IMR-90 (cell line): ENCODE results near the gene HYAL3.

ENCODE experiments used
- BHLHE40 ChIP-seq: fragments of 150-350 bp; IDR thresholded peaks from 2 replicates; pipeline ENCODE4 v1.6.1; 2016; ENCODE audit warnings: mild to moderate bottlenecking, low read depth, low read length
- MXI1 ChIP-seq: IDR thresholded peaks from 2 replicates; pipeline ENCODE4 v1.6.1; 2012; ENCODE audit warnings: low read depth, mild to moderate bottlenecking, low read length, moderate library complexity, borderline replicate concordance
- POLR2A ChIP-seq: IDR thresholded peaks from 2 replicates; pipeline ENCODE4 v1.6.1; 2012; ENCODE audit warnings: mild to moderate bottlenecking, low read depth, low read length
- SMC3 ChIP-seq: fragments of 150-350 bp; IDR thresholded peaks from 2 replicates; pipeline ENCODE4 v1.6.1; 2016; ENCODE audit warnings: low read depth, mild to moderate bottlenecking, antibody characterized with exemption, low read length, moderate library complexity
- TF ChIP-seq, protein P1 (sequence below): conservative IDR thresholded peaks from 2 replicates; pipeline ENCODE4 v1.5.1; 2012; ENCODE audit warnings: mild to moderate bottlenecking, low read depth, low read length, improper control_type of control experiment

DNA sequence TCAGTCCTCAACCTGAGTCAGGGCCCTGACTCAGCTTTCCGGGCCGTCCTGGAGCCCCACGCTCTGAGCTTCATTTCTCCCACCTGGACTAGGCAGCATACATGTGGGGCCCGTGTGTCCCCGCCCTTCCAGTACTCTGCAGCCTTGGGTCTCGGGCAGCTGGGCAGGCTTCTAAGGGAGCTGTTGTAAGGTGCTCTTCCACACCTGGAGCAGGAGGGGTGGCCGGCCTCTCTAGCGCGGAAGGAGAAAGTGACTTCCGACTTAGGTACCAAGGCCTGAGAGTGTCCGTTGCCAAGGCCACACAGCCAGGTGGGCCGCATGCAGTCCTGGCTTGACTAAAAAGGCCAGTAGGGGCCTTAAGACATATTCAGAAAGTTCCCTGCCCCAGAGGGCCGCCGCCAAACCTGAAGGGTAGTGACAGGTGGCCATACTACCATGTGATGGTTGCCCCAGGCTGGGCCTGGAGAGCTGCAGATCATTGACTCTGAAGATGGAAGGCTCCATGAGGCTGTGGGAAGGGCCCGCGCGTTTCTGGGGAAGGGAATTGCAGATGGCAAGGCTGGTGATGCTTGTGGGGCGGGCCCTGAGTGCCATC lies 39.7 kb downstream of the HYAL3 start:
- TF ChIP-seq POLR2A, result no peak
- TF ChIP-seq, protein P1, sequence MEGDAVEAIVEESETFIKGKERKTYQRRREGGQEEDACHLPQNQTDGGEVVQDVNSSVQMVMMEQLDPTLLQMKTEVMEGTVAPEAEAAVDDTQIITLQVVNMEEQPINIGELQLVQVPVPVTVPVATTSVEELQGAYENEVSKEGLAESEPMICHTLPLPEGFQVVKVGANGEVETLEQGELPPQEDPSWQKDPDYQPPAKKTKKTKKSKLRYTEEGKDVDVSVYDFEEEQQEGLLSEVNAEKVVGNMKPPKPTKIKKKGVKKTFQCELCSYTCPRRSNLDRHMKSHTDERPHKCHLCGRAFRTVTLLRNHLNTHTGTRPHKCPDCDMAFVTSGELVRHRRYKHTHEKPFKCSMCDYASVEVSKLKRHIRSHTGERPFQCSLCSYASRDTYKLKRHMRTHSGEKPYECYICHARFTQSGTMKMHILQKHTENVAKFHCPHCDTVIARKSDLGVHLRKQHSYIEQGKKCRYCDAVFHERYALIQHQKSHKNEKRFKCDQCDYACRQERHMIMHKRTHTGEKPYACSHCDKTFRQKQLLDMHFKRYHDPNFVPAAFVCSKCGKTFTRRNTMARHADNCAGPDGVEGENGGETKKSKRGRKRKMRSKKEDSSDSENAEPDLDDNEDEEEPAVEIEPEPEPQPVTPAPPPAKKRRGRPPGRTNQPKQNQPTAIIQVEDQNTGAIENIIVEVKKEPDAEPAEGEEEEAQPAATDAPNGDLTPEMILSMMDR, result no peak
- TF ChIP-seq SMC3, result no peak
- no peak for TF ChIP-seq BHLHE40
- no peak for TF ChIP-seq MXI1
